ENCODE results near the gene STK38L.

Gene STK38L

DNA sequence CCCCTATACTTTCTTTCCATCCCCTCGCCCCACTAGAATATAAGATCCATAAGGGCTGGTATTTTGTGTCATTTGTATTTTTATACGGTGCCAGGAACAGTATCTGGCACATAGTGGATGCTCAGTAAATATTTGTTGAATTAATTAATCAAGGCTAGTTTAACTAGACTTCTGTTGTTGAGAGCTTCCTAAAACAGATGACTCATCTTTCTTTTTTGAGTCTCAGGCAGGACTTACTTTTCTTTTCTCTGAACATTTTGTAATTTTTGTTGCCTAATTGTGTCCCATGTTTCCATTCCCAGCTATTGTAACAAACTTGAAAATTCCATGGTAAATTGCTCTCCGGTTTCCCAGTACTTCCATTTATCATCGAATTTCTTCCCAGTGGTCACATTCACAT lies 16.7 kb downstream of the STK38L start:
- WGBS, result no CpG with 5 or more reads among the region's 4 CpGs
- Histone ChIP-seq H3K36me3 (ENCODE audit: control insufficient read depth in 1 of 2, insufficient read depth in 2 of 2, low read depth in 1 of 2, low read length in 2 of 2) (no peaks in the 10 kb centered on the region), H2BK12ac (ENCODE audit: low read length in 2 of 2) (no peak overlapping the region), H4K91ac (ENCODE audit: low read length) (no peak overlapping the region), H3K9me3 (ENCODE audit: control insufficient read depth, low read length) (no peaks in the 10 kb centered on the region), H3K79me1 (replicated peaks; ENCODE audit: low read length, poor library complexity, severe bottlenecking) (peaks cover 14% of the 10 kb centered on the region), H3K14ac (ENCODE audit: low read length in 2 of 2) (no peak overlapping the region), H2AK5ac (ENCODE audit: low read length, severe bottlenecking) (no peak overlapping the region), H2AFZ (ENCODE audit: low read depth, low read length) (no peak overlapping the region), H4K8ac (ENCODE audit: low read length) (no peak overlapping the region), H3K23ac (ENCODE audit: low read length in 2 of 2) (no peak overlapping the region), H3K4me2 (ENCODE audit: low read length, poor library complexity, severe bottlenecking) (no peak overlapping the region), H3K4me1 (ENCODE audit: control insufficient read depth, insufficient read depth, low read depth, low read length) (peaks cover 2% of the 10 kb centered on the region), H3K18ac (ENCODE audit: low read depth in 1 of 2, low read length in 2 of 2) (no peak overlapping the region), H3K27me3 (ENCODE audit: control insufficient read depth in 1 of 2, insufficient read depth in 1 of 2, low read length in 2 of 2) (no peaks in the 10 kb centered on the region), H3K27ac (ENCODE audit: low read length, poor library complexity, severe bottlenecking) (no peak overlapping the region), H3K4ac (ENCODE audit: low read depth in 1 of 2, low read length in 2 of 2) (no peak overlapping the region), H2BK120ac (ENCODE audit: low read depth, low read length) (no peak overlapping the region), H3K9ac (ENCODE audit: low read length) (peak overlapping the region; percentile 60), H3K4me3 (ENCODE audit: insufficient read depth in 1 of 2, low read depth in 1 of 2, low read length in 2 of 2) (no peak overlapping the region), H2BK5ac (ENCODE audit: low read depth, low read length, poor library complexity, severe bottlenecking) (no peak overlapping the region), H2BK15ac (ENCODE audit: low read depth, poor library complexity, severe bottlenecking) (no peak overlapping the region)
- DNase-seq, result peak; percentile 73

DNA sequence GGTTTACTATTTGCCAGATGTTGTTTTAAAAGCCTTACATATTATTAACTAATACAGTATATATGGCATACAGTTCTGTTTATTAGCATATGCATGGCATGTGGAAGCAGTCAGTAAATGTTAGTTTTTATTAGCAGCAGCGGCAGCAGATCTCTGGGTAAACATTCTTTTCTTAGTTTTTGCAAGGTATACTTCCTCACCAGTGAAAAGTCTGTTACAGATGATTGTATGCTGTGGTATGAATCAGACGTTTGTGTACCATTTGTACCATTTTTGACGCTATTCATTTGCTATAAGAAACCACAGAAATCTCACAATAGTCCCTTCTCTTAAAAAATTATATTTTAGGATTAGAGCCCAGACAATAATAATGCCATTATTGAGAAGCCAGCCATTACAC lies 17.8 kb downstream of the STK38L start:
- Histone ChIP-seq H3K9me3 (ENCODE audit: control insufficient read depth, low read length) (no peaks in the 10 kb centered on the region), H3K79me1 (replicated peaks; ENCODE audit: low read length, poor library complexity, severe bottlenecking) (peaks cover 10% of the 10 kb centered on the region), H2BK12ac (ENCODE audit: low read length in 2 of 2) (no peak overlapping the region), H3K4ac (ENCODE audit: low read depth in 1 of 2, low read length in 2 of 2) (no peak overlapping the region), H3K14ac (ENCODE audit: low read length in 2 of 2) (no peak overlapping the region), H3K4me3 (ENCODE audit: insufficient read depth in 1 of 2, low read depth in 1 of 2, low read length in 2 of 2) (no peak overlapping the region), H3K23ac (ENCODE audit: low read length in 2 of 2) (no peak overlapping the region), H2AFZ (ENCODE audit: low read depth, low read length) (no peak overlapping the region), H4K8ac (ENCODE audit: low read length) (no peak overlapping the region), H3K4me2 (ENCODE audit: low read length, poor library complexity, severe bottlenecking) (no peak overlapping the region), H3K36me3 (ENCODE audit: control insufficient read depth in 1 of 2, insufficient read depth in 2 of 2, low read depth in 1 of 2, low read length in 2 of 2) (no peaks in the 10 kb centered on the region), H2BK5ac (ENCODE audit: low read depth, low read length, poor library complexity, severe bottlenecking) (no peak overlapping the region), H3K9ac (ENCODE audit: low read length) (no peak overlapping the region), H2BK15ac (ENCODE audit: low read depth, poor library complexity, severe bottlenecking) (no peak overlapping the region), H2AK5ac (ENCODE audit: low read length, severe bottlenecking) (no peak overlapping the region), H3K27me3 (ENCODE audit: control insufficient read depth in 1 of 2, insufficient read depth in 1 of 2, low read length in 2 of 2) (no peaks in the 10 kb centered on the region), H4K91ac (ENCODE audit: low read length) (no peak overlapping the region), H3K27ac (ENCODE audit: low read length, poor library complexity, severe bottlenecking) (no peak overlapping the region), H3K18ac (ENCODE audit: low read depth in 1 of 2, low read length in 2 of 2) (no peak overlapping the region), H3K4me1 (ENCODE audit: control insufficient read depth, insufficient read depth, low read depth, low read length) (peaks cover 2% of the 10 kb centered on the region), H2BK120ac (ENCODE audit: low read depth, low read length) (no peak overlapping the region)
- 59% methylated on average over 1 of the region's 3 CpGs for WGBS
- DNase-seq, result no peak

DNA sequence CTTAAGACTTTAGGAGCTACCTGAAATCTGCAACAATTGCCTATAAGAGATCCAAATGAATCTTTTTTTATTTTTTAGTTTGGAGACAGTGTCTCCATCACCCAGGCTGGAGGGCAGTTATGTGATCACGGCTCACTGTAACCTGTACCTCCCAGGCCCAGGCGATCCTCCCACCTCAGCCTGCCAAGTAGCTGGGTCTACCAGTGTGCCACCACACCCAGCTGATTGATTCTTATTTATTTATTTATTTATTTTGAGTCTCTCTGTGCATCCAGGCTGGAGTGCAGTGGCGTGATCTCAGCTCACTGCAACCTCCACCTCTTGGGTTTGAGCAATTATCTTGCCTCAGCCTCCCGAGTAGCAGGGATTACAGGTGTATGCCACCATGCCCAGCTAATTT lies 26.1 kb downstream of the STK38L start:
- Histone ChIP-seq H3K9ac (ENCODE audit: low read length) (no peak overlapping the region), H2AFZ (ENCODE audit: low read depth, low read length) (no peak overlapping the region), H2BK12ac (ENCODE audit: low read length in 2 of 2) (no peak overlapping the region), H3K27me3 (ENCODE audit: control insufficient read depth in 1 of 2, insufficient read depth in 1 of 2, low read length in 2 of 2) (no peaks in the 10 kb centered on the region), H3K18ac (ENCODE audit: low read depth in 1 of 2, low read length in 2 of 2) (no peak overlapping the region), H3K36me3 (ENCODE audit: control insufficient read depth in 1 of 2, insufficient read depth in 2 of 2, low read depth in 1 of 2, low read length in 2 of 2) (no peaks in the 10 kb centered on the region), H3K23ac (ENCODE audit: low read length in 2 of 2) (no peak overlapping the region), H3K4me1 (ENCODE audit: control insufficient read depth, insufficient read depth, low read depth, low read length) (no peaks in the 10 kb centered on the region), H3K79me1 (replicated peaks; ENCODE audit: low read length, poor library complexity, severe bottlenecking) (peaks cover 15% of the 10 kb centered on the region), H2BK15ac (ENCODE audit: low read depth, poor library complexity, severe bottlenecking) (no peak overlapping the region), H3K4me2 (ENCODE audit: low read length, poor library complexity, severe bottlenecking) (no peak overlapping the region), H4K91ac (ENCODE audit: low read length) (no peak overlapping the region), H3K4me3 (ENCODE audit: insufficient read depth in 1 of 2, low read depth in 1 of 2, low read length in 2 of 2) (no peak overlapping the region), H3K14ac (ENCODE audit: low read length in 2 of 2) (no peak overlapping the region), H2BK5ac (ENCODE audit: low read depth, low read length, poor library complexity, severe bottlenecking) (no peak overlapping the region), H4K8ac (ENCODE audit: low read length) (no peak overlapping the region), H3K9me3 (ENCODE audit: control insufficient read depth, low read length) (no peaks in the 10 kb centered on the region), H3K4ac (ENCODE audit: low read depth in 1 of 2, low read length in 2 of 2) (no peak overlapping the region), H2BK120ac (ENCODE audit: low read depth, low read length) (no peak overlapping the region), H3K27ac (ENCODE audit: low read length, poor library complexity, severe bottlenecking) (no peak overlapping the region), H2AK5ac (ENCODE audit: low read length, severe bottlenecking) (no peak overlapping the region)
- no peak for DNase-seq
- 100% methylated on average over 3 of the region's 4 CpGs for WGBS

DNA sequence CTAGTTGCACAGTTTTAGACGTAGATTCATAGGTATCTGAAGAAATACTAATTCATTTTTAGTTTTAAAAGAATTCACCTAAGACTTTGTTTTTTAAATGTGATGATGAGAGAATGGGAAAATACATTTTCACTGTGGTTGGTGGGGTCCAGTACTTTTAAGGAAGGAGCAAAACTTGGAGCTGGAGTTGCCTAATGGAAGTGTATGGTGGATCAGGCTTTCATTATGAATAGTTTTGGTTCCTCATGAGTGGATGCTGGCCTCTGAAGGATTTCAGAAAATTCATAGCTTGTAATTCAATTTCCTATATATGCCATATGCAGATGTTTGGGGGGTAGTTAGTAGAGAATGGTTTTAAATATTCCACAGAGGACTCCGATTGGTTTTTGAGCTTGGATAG lies 27.1 kb downstream of the STK38L start:
- H4K8ac ChIP-seq (ENCODE audit: low read length), result no peak overlapping the region
- H3K27ac ChIP-seq (ENCODE audit: low read length, poor library complexity, severe bottlenecking), result no peak overlapping the region
- 100% methylated on average over 1 of the region's 2 CpGs for WGBS

More for the DNA sequence above, 27.1 kb downstream of the STK38L start:
- H3K9me3 ChIP-seq (ENCODE audit: control insufficient read depth, low read length), result no peaks in the 10 kb centered on the region
- no peak overlapping the region for H3K18ac ChIP-seq (ENCODE audit: low read depth in 1 of 2, low read length in 2 of 2)
- H2BK12ac ChIP-seq (ENCODE audit: low read length in 2 of 2), result no peak overlapping the region
- H3K27me3 ChIP-seq (ENCODE audit: control insufficient read depth in 1 of 2, insufficient read depth in 1 of 2, low read length in 2 of 2), result no peaks in the 10 kb centered on the region
- H3K9ac ChIP-seq (ENCODE audit: low read length), result no peak overlapping the region
- H3K4me3 ChIP-seq (ENCODE audit: insufficient read depth in 1 of 2, low read depth in 1 of 2, low read length in 2 of 2), result no peak overlapping the region
- H3K4ac ChIP-seq (ENCODE audit: low read depth in 1 of 2, low read length in 2 of 2), result no peak overlapping the region
- H2AK5ac ChIP-seq (ENCODE audit: low read length, severe bottlenecking), result no peak overlapping the region
- no peak overlapping the region for H3K14ac ChIP-seq (ENCODE audit: low read length in 2 of 2)
- H2BK15ac ChIP-seq (ENCODE audit: low read depth, poor library complexity, severe bottlenecking), result no peak overlapping the region
- no peak overlapping the region for H2AFZ ChIP-seq (ENCODE audit: low read depth, low read length)
- H3K23ac ChIP-seq (ENCODE audit: low read length in 2 of 2), result no peak overlapping the region
- no peaks in the 10 kb centered on the region for H3K36me3 ChIP-seq (ENCODE audit: control insufficient read depth in 1 of 2, insufficient read depth in 2 of 2, low read depth in 1 of 2, low read length in 2 of 2)
- H2BK120ac ChIP-seq (ENCODE audit: low read depth, low read length), result no peak overlapping the region
- no peak overlapping the region for H2BK5ac ChIP-seq (ENCODE audit: low read depth, low read length, poor library complexity, severe bottlenecking)
- peaks cover 2% of the 10 kb centered on the region for H3K4me1 ChIP-seq (ENCODE audit: control insufficient read depth, insufficient read depth, low read depth, low read length)
- no peak for DNase-seq
- H4K91ac ChIP-seq (ENCODE audit: low read length), result no peak overlapping the region
- H3K4me2 ChIP-seq (ENCODE audit: low read length, poor library complexity, severe bottlenecking), result no peak overlapping the region
- peaks cover 18% of the 10 kb centered on the region for H3K79me1 ChIP-seq (replicated peaks; ENCODE audit: low read length, poor library complexity, severe bottlenecking)

All from mesenchymal stem cell (in vitro differentiated cells and primary cell).